ENCODE data around the gene CAMSAP3.

The CAMSAP3 gene

GRCh38 chr19:7648265-7649014, 52.8 kb downstream of the CAMSAP3 start:
- peak; percentile 48 for DNase-seq

GRCh38 chr19:7650148-7650547, 54.5 kb downstream of the CAMSAP3 start:
- no peak for DNase-seq

- DNase-seq = peak; percentile 100
These were observed 56.5 kb downstream of the CAMSAP3 start for GRCh38 chr19:7652061-7652641.

GRCh38 chr19:7654401-7654800, 58.7 kb downstream of the CAMSAP3 start:
- DNase-seq = no peak

- peak; percentile 87 for DNase-seq
These were observed 59.9 kb downstream of the CAMSAP3 start for GRCh38 chr19:7655581-7655980.

- peak; percentile 99 for DNase-seq
These were observed 61.6 kb downstream of the CAMSAP3 start for GRCh38 chr19:7657131-7657751.

- peak; percentile 82 for DNase-seq
These were observed 62.6 kb downstream of the CAMSAP3 start for GRCh38 chr19:7658219-7658686.

GRCh38 chr19:7661744-7662538, 66.3 kb downstream of the CAMSAP3 start:
- peak; percentile 69 for DNase-seq

- no peak for DNase-seq
These were observed 67.0 kb downstream of the CAMSAP3 start for GRCh38 chr19:7662657-7663056.

GRCh38 chr19:7663706-7664105, 68.0 kb downstream of the CAMSAP3 start:
- no peak for DNase-seq

- DNase-seq = no peak
These were observed 69.4 kb downstream of the CAMSAP3 start for GRCh38 chr19:7665076-7665475.

Data from MV-4-11 (cell line).